ENCODE data around the gene TEDC2. TPM values are rescaled to one million over a fixed set of nuclear protein-coding genes. Genes with fewer than 3 reads are reported as not detected.
A peak's percentile ranks its signal among the peaks of the same experiment; 100 is the strongest.

TEDC2 gene
- total RNA-seq, 1 donor from 2014 or later, result 16.0 TPM

- H3K27ac Mint-ChIP-seq, result peak overlapping the region; percentile 91
- no peak for DNase-seq (ENCODE audit: low spot score in 2 of 2, unreplicated experiment in 2 of 2)
- H3K36me3 Mint-ChIP-seq, result no peaks in the 10 kb centered on the region
- H3K4me1 Mint-ChIP-seq, result peaks cover 43% of the 10 kb centered on the region
- TF ChIP-seq CTCF (IDR thresholded peaks at IDR 0.05; ENCODE audit: unreplicated experiment), result no peak
- peak overlapping the region; percentile 69 for H3K4me3 Mint-ChIP-seq
- no peaks in the 10 kb centered on the region for H3K9me3 Mint-ChIP-seq
- H3K27me3 Mint-ChIP-seq (ENCODE audit: low read depth), result peaks cover 3% of the 10 kb centered on the region
Observed at GRCh38 chr16:2511996-2512734, 52.3 kb downstream of the TEDC2 start.

GRCh38 chr16:2512735-2513404 lies 53.0 kb downstream of the TEDC2 start:
- H3K36me3 Mint-ChIP-seq, result no peaks in the 10 kb centered on the region
- H3K9me3 Mint-ChIP-seq, result no peaks in the 10 kb centered on the region
- peaks cover 3% of the 10 kb centered on the region for H3K27me3 Mint-ChIP-seq (ENCODE audit: low read depth)
- H3K27ac Mint-ChIP-seq, result peak overlapping the region; percentile 91
- TF ChIP-seq CTCF (IDR thresholded peaks at IDR 0.05; ENCODE audit: unreplicated experiment), result no peak
- peak overlapping the region; percentile 69 for H3K4me3 Mint-ChIP-seq
- no peak for DNase-seq (ENCODE audit: low spot score in 2 of 2, unreplicated experiment in 2 of 2)
- peaks cover 47% of the 10 kb centered on the region for H3K4me1 Mint-ChIP-seq

DNA sequence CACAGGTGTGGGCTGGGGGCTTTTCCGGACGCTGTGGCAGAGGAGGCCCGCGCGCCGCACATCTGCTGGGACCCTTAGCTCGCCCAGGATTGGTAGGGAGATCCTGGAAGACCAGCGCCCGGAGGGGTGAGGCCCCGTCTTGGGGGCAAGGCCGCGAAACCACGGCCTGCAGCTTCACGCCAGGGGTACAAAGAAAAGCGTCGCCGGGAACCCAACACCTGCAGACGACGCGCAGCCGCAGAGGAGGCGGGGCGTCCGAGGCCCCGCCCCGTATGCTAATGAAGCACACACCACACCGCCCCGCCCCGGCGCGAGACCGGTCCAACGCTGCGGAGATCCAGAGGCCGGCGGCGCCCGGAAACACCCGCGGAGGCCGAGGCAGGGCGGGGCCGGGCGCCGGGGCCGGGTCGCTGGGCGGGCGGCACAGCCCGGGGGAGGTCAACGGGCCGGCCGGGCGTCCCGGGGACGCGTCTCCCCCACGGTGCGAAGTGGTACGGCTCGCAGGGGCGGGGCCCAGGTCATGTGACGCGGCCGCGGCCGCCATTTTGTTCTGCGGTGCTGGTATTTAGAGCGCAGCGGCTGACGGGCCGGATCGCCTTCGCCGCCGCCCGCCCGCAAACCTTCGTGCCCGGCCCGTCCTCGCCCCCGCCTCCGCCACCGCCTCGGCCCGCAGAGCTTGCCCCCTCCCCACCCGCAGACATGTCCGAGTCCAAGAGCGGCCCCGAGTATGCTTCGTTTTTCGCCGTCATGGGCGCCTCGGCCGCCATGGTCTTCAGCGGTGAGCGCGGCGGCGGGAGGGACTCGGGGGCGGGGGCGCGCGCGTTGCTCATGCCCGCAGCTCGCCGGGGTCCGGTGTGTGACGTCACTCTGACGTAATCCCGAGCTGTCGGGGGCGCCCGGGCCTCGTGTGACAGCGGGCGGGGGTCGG lies 53.8 kb downstream of the TEDC2 start, which contains the start of gene ATP6V0C:
Gene ATP6V0C (plus strand): TSS at position 548 of the 928 bp plus-strand sequence. CDS start 152 bp downstream, at position 700.
- no peaks in the 10 kb centered on the region for H3K9me3 Mint-ChIP-seq
- TF ChIP-seq CTCF (IDR thresholded peaks at IDR 0.05; ENCODE audit: unreplicated experiment), result no peak
- no peaks in the 10 kb centered on the region for H3K36me3 Mint-ChIP-seq
- peak within 1 kb of the TSS; percentile 90 for H3K4me3 Mint-ChIP-seq
- DNase-seq (ENCODE audit: low spot score in 2 of 2, unreplicated experiment in 2 of 2), result peak; percentile 92 to 93
- H3K27me3 Mint-ChIP-seq (ENCODE audit: low read depth), result peaks cover 3% of the 10 kb centered on the region
- peak within 1 kb of the TSS; percentile 96 for H3K27ac Mint-ChIP-seq
- H3K4me1 Mint-ChIP-seq, result peaks cover 47% of the 10 kb centered on the region

Small RNAs within 50 kb of the gene (microRNA-seq; reads per million reads assigned to microRNA genes)
- not detected for gene MIR6767
- not detected for gene MIR6768

Other genes with a start within 250 kb of the TEDC2 start
- 11.9 to 14.4 TPM (median 13.0 TPM) in 3 replicates for gene BRICD5, start 249.2 kb upstream of the TEDC2 start, total RNA-seq
- 15.2 to 17.9 TPM (median 16.8 TPM) in 3 replicates for gene PGP, start 245.3 kb upstream of the TEDC2 start, total RNA-seq
- 29.3 to 36.3 TPM (median 33.0 TPM) in 3 replicates for gene E4F1, start 236.5 kb upstream of the TEDC2 start, total RNA-seq
- 1.0 to 1.4 TPM (median 1.2 TPM) in 3 replicates for gene DNASE1L2, start 223.7 kb upstream of the TEDC2 start, total RNA-seq
- gene ECI1, start 208.5 kb upstream of the TEDC2 start, total RNA-seq, result 53.3 to 54.8 TPM (median 54.5 TPM) in 3 replicates
- gene RNPS1, start 192.0 kb upstream of the TEDC2 start, total RNA-seq, result 229 to 243 TPM (median 229 TPM) in 3 replicates
- 3.5 to 3.9 TPM (median 3.6 TPM) in 3 replicates for gene ABCA3, start 119.4 kb upstream of the TEDC2 start, total RNA-seq
- gene CCNF, start 30.7 kb upstream of the TEDC2 start, total RNA-seq, result 15.2 to 17.4 TPM (median 16.7 TPM) in 3 replicates
- gene NTN3, start 11.2 kb downstream of the TEDC2 start, total RNA-seq, result 17.4 to 17.9 TPM (median 17.5 TPM) in 3 replicates
- 24.2 to 25.0 TPM (median 24.7 TPM) in 3 replicates for gene TBC1D24, start 15.0 kb downstream of the TEDC2 start, total RNA-seq
- 143 to 151 TPM (median 149 TPM) in 3 replicates for gene ATP6V0C, start 53.8 kb downstream of the TEDC2 start, total RNA-seq
- gene AMDHD2, start 60.3 kb downstream of the TEDC2 start, total RNA-seq, result 46.3 to 47.2 TPM (median 46.4 TPM) in 3 replicates
- 0.75 to 1.7 TPM (median 1.1 TPM) in 3 replicates for gene CEMP1, start 71.3 kb downstream of the TEDC2 start, total RNA-seq
- gene PDPK1, start 77.9 kb downstream of the TEDC2 start, total RNA-seq, result 40.4 to 44.6 TPM (median 42.7 TPM) in 3 replicates
- gene KCTD5, start 222.4 kb downstream of the TEDC2 start, total RNA-seq, result 21.0 to 24.1 TPM (median 23.5 TPM) in 3 replicates